ENCODE measurements around the gene OVOL3. TPM values are rescaled to one million over a fixed set of nuclear protein-coding genes. Genes with fewer than 3 reads are reported as not detected.
"Not testable (repeated sequence)": the region's sequence is repeated elsewhere in the genome, so short reads cannot be mapped to it uniquely, and the experiment has no call there.

OVOL3 gene
- total RNA-seq (2014; rRNA removed; shearing (Covaris generic)), result not detected in 2 replicates

- peaks cover 3% of the 10 kb centered on the region for H3K36me3 ChIP-seq (replicated peaks; ENCODE audit: control insufficient read depth, insufficient read depth, low read length)
- H3K27me3 ChIP-seq (ENCODE audit: control insufficient read depth, insufficient read depth, low read length), result no peaks in the 10 kb centered on the region
- peak; percentile 86 for DNase-seq
- H3K4me3 ChIP-seq (ENCODE audit: insufficient read depth, low read depth, low read length), result no peak within 1 kb of the TSS
Measured at GRCh38 chr19:36110487-36111199, at the start of gene OVOL3. Gene OVOL3, plus strand, starts transcription at chr19:36111143. Its CDS starts 60 bp downstream, at chr19:36111203.

DNA sequence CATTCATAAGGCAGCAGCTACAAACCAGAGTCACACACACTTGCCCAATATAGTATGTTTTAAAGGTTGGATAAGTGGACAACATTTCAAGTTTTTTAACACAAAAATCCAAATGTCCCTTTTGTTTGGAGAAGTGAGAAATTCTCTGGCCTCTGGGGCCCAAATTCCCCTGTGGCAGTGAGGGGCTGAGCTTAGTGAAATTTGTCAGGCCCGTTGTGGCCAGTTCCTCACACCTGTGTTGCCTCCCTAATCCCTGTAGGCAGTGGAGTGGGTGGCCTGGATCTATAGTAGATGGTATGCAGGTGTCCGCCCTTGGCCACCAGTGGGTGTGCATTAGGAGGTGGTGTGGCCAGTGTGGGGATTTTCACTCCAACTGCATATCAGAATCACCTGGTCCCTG is 49.6 kb upstream of the OVOL3 start:
- Histone ChIP-seq H3K36me3 (replicated peaks; ENCODE audit: control insufficient read depth, insufficient read depth, low read length) (peaks cover 45% of the 10 kb centered on the region), H3K4me3 (ENCODE audit: insufficient read depth, low read depth, low read length) (no peak overlapping the region), H3K27me3 (ENCODE audit: control insufficient read depth, insufficient read depth, low read length) (no peaks in the 10 kb centered on the region)
- DNase-seq, result no peak

DNA sequence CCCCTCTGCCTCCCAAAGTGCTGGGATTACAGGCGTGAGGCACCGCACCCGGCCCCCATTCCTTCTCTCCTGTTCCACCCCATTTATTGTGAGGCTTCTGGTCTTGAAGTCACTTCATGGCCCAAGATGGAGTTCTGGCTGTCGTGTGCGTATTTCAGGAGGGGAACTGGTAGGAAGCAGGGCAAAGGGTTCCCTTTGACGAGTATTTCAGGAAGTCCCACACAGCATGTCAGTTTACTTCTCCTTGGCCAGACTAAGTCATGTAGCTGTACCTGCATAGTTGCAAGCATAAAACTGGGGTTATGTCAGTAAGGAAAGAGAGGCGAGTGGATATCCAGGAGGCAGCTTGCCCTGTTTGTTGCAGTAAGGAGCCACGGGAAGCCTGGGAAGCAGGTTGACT is 46.1 kb upstream of the OVOL3 start:
- peaks cover 52% of the 10 kb centered on the region for H3K36me3 ChIP-seq (replicated peaks; ENCODE audit: control insufficient read depth, insufficient read depth, low read length)

DNA sequence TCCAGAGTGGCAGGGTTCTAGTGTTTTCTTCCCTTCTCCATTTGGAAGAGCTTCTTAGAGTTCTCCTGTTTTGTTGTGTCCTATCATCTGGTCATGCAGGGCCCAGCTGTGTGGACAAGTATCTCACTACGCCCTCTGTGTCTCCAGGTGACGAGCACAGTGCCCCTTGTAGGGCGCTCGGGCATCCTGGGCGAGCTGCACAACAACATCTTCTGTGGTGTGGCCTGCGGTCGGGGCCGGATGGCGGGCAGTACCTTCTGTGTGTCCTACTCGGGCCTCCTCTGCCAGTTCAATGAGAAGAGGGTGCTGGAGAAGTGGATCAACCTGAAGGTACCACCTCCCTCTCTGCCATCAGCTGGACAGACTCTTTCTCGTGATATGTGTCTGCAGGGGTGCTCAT is 43.3 kb upstream of the OVOL3 start:
- no peak overlapping the region for H3K4me3 ChIP-seq (ENCODE audit: insufficient read depth, low read depth, low read length)
- H3K36me3 ChIP-seq (replicated peaks; ENCODE audit: control insufficient read depth, insufficient read depth, low read length), result peaks cover 48% of the 10 kb centered on the region
- H3K27me3 ChIP-seq (ENCODE audit: control insufficient read depth, insufficient read depth, low read length), result no peaks in the 10 kb centered on the region
- peak; percentile 18 for DNase-seq

More for the DNA sequence above, 46.1 kb upstream of the OVOL3 start:
- no peaks in the 10 kb centered on the region for H3K27me3 ChIP-seq (ENCODE audit: control insufficient read depth, insufficient read depth, low read length)
- DNase-seq, result no peak
- no peak overlapping the region for H3K4me3 ChIP-seq (ENCODE audit: insufficient read depth, low read depth, low read length)

GRCh38 chr19:36068810-36069499 is 42.0 kb upstream of the OVOL3 start:
- not testable (repeated sequence) for H3K27me3 ChIP-seq (ENCODE audit: control insufficient read depth, insufficient read depth, low read length); DNase-seq; H3K4me3 ChIP-seq (ENCODE audit: insufficient read depth, low read depth, low read length)
- peaks cover 52% of the 10 kb centered on the region for H3K36me3 ChIP-seq (replicated peaks; ENCODE audit: control insufficient read depth, insufficient read depth, low read length)

DNA sequence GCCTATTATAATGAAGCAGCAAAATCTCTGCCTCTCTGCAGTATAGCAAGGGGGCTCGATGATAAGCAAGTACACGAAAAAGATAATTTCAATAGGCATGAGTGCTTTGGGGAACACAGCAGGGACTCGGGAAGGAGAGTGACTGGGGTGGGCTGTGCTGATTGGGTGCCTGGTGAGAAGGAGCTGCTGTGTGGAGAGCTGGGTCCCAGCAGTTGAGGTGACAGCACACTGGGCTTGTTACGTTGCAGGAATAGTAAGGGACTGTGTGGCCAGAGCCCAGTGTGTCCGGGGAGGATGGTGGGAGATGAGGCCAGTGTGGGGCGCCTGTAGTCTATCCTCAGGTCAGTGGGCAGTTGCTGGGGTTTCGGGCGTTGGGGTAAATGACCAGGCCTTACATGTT is 38.9 kb upstream of the OVOL3 start:
- no peak overlapping the region for H3K4me3 ChIP-seq (ENCODE audit: insufficient read depth, low read depth, low read length)
- peaks cover 32% of the 10 kb centered on the region for H3K36me3 ChIP-seq (replicated peaks; ENCODE audit: control insufficient read depth, insufficient read depth, low read length)
- no peak for DNase-seq
- H3K27me3 ChIP-seq (ENCODE audit: control insufficient read depth, insufficient read depth, low read length), result no peaks in the 10 kb centered on the region

DNA sequence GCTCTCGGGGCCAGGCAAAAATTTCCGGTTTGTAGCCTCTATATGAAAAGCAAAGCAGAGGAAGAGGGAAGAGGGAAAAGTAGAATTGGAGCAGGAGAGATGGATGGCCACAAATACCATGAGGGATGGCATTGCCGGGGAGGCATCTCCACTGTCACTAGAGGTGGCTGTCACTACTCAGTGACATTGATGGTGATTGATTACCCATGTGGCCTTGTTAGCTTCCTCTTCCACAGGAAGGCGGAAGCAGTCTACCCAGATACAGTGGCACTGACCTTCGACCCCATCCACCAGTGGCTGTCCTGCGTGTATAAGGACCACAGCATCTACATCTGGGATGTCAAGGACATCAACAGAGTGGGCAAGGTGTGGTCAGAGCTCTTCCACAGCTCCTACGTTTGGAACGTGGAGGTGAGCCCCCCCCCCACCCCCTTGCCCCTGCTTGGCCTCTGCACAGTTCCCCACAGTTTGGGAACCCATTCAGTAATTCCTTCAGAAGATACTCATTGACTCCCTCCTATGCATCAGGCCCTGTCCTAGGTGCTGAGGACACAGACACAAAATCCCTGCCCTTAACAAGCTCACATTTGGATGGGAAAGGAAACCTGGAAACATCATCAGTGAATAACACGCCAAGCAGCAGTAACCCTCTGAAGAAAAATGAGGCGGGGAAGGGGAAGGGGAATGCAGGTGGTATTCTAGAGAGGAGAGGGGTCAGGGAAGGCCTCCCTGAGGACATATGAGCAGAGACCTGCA is 37.6 kb upstream of the OVOL3 start:
- Histone ChIP-seq H3K27me3 (ENCODE audit: control insufficient read depth, insufficient read depth, low read length) (no peaks in the 10 kb centered on the region), H3K36me3 (replicated peaks; ENCODE audit: control insufficient read depth, insufficient read depth, low read length) (peaks cover 21% of the 10 kb centered on the region), H3K4me3 (ENCODE audit: insufficient read depth, low read depth, low read length) (no peak overlapping the region)
- no peak for DNase-seq

- H3K27me3 ChIP-seq (ENCODE audit: control insufficient read depth, insufficient read depth, low read length), result no peaks in the 10 kb centered on the region
- no peak overlapping the region for H3K4me3 ChIP-seq (ENCODE audit: insufficient read depth, low read depth, low read length)
- no peak for DNase-seq
- peaks cover 28% of the 10 kb centered on the region for H3K36me3 ChIP-seq (replicated peaks; ENCODE audit: control insufficient read depth, insufficient read depth, low read length)
Measured at GRCh38 chr19:36079389-36079945, 31.5 kb upstream of the OVOL3 start.

DNA sequence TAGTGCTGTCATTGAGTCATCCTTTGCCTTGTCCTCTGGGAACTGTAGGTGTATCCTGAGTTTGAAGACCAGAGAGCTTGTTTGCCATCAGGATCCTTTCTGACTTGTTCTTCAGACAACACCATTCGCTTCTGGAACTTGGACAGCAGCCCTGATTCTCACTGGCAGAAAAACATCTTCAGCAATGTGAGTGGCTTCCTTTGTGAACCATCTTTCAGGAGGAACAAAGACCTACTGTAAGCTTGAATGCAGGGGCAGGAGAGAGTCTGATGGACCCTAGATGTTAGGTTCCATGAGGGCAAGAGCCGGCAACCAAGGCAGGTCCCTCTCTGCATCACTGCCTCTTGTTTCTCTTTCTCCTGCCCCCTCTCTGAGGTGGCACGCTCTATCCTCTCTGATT is 29.6 kb upstream of the OVOL3 start:
- Histone ChIP-seq H3K36me3 (replicated peaks; ENCODE audit: control insufficient read depth, insufficient read depth, low read length) (peaks cover 34% of the 10 kb centered on the region), H3K4me3 (ENCODE audit: insufficient read depth, low read depth, low read length) (no peak overlapping the region), H3K27me3 (ENCODE audit: control insufficient read depth, insufficient read depth, low read length) (no peaks in the 10 kb centered on the region)
- no peak for DNase-seq

- DNase-seq, result no peak
- Histone ChIP-seq H3K36me3 (replicated peaks; ENCODE audit: control insufficient read depth, insufficient read depth, low read length) (peaks cover 36% of the 10 kb centered on the region), H3K4me3 (ENCODE audit: insufficient read depth, low read depth, low read length) (no peak overlapping the region), H3K27me3 (ENCODE audit: control insufficient read depth, insufficient read depth, low read length) (no peaks in the 10 kb centered on the region)
Measured at GRCh38 chr19:36081894-36082293, 29.0 kb upstream of the OVOL3 start.

DNA sequence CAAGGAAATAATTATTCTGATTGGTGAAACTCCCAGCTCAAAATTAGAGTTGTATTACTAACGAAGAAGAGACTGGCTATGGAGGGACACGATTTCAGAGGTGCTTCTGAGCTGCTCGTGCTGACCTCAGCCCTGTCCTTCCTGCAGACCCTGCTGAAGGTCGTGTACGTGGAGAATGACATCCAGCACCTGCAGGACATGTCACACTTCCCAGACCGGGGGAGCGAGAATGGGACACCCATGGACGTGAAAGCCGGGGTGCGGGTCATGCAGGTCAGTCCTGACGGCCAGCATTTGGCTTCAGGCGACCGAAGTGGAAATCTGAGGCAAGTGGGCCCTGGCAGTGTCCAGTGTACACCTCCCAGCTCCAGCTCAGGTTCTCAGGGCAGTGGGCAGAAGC is 28.0 kb upstream of the OVOL3 start:
- H3K36me3 ChIP-seq (replicated peaks; ENCODE audit: control insufficient read depth, insufficient read depth, low read length), result peaks cover 38% of the 10 kb centered on the region
- no peaks in the 10 kb centered on the region for H3K27me3 ChIP-seq (ENCODE audit: control insufficient read depth, insufficient read depth, low read length)
- no peak for DNase-seq
- H3K4me3 ChIP-seq (ENCODE audit: insufficient read depth, low read depth, low read length), result no peak overlapping the region

GRCh38 chr19:36084231-36085009 is 26.5 kb upstream of the OVOL3 start:
- H3K27me3 ChIP-seq (ENCODE audit: control insufficient read depth, insufficient read depth, low read length), result no peaks in the 10 kb centered on the region
- DNase-seq, result no peak
- no peak overlapping the region for H3K4me3 ChIP-seq (ENCODE audit: insufficient read depth, low read depth, low read length)
- peaks cover 48% of the 10 kb centered on the region for H3K36me3 ChIP-seq (replicated peaks; ENCODE audit: control insufficient read depth, insufficient read depth, low read length)

- Histone ChIP-seq H3K4me3 (ENCODE audit: insufficient read depth, low read depth, low read length) (no peak overlapping the region), H3K27me3 (ENCODE audit: control insufficient read depth, insufficient read depth, low read length) (no peaks in the 10 kb centered on the region), H3K36me3 (replicated peaks; ENCODE audit: control insufficient read depth, insufficient read depth, low read length) (peaks cover 53% of the 10 kb centered on the region)
- DNase-seq, result no peak
Measured at GRCh38 chr19:36086326-36086725, 24.6 kb upstream of the OVOL3 start.

- H3K27me3 ChIP-seq (ENCODE audit: control insufficient read depth, insufficient read depth, low read length), result no peaks in the 10 kb centered on the region
- H3K36me3 ChIP-seq (replicated peaks; ENCODE audit: control insufficient read depth, insufficient read depth, low read length), result peaks cover 42% of the 10 kb centered on the region
- no peak for DNase-seq
Measured at GRCh38 chr19:36089847-36090246, 21.1 kb upstream of the OVOL3 start.

More at GRCh38 chr19:36089847-36090246, 21.1 kb upstream of the OVOL3 start:
- H3K4me3 ChIP-seq (ENCODE audit: insufficient read depth, low read depth, low read length), result no peak overlapping the region

All from H7 (cell line).